Testis (tissue), 3 donors: Measurements from ENCODE around the gene FAM161B. TPM values are rescaled to one million over a fixed set of nuclear protein-coding genes. Genes with fewer than 3 reads are reported as not detected.
A peak's percentile ranks its signal among the peaks of the same experiment; 100 is the strongest.
"Not testable (repeated sequence)": the region's sequence is repeated elsewhere in the genome, so short reads cannot be mapped to it uniquely, and the experiment has no call there.

Experiments
- DNase-seq: peaks from one replicate; pipeline ENCODE4 v3.0.0-alpha.2; 2019
- H3K27ac ChIP-seq, 2 donors: fragments of 200-600 bp; sonication (generic); one replicate each; pipeline ENCODE4 v1.5.1; 2019
- H3K27me3 ChIP-seq: fragments of 200-600 bp; sonication (generic); one replicate; pipeline ENCODE4 v1.5.1; 2019
- H3K36me3 ChIP-seq: fragments of 200-600 bp; sonication (generic); one replicate; pipeline ENCODE4 v1.5.1; 2017; ENCODE audit warnings: low read depth; ENCODE audit errors: missing control alignments
- H3K4me1 ChIP-seq: fragments of 200-600 bp; sonication (generic); one replicate; pipeline ENCODE4 v1.5.1; 2019
- H3K4me3 ChIP-seq, 2 donors: fragments of 200-600 bp; sonication (generic); one replicate each; pipeline ENCODE4 v1.5.1; 2017 to 2019
- H3K9me3 ChIP-seq: fragments of 200-600 bp; sonication (generic); one replicate; pipeline ENCODE4 v1.5.1; 2017
- POLR2A ChIP-seq: fragments of 450-650 bp; IDR thresholded peaks from one replicate; pipeline ENCODE4 v1.6.1; 2017; ENCODE audit warnings: antibody characterized with exemption, mild to moderate bottlenecking, moderate library complexity
- WGBS, 2 donors: methylation state at CpG; one replicate each; pipeline ENCODE4 v1.1.5; 2018; 5-methylcytosine and 5-hydroxymethylcytosine counted together
- intact Hi-C: fragments of 100-400 bp; cut with DNase I; formaldehyde crosslinking; loops from one replicate; pipeline ENCODE4 v1.15.1; 2023; ENCODE audit warnings: low total_unique reads
- polyA plus RNA-seq: library from polyadenylated mRNA; stranded (reverse); fragments of 350-450 nt; fragmentation: Illumina TruSeq; extraction: RNeasy Lipid Tissue Mini Kit (QIAGEN cat#74804); gene quantifications from one replicate; pipeline ENCODE4 v1.2.3, GENCODE V29; 2014; ENCODE audit warnings: low read depth, low replicate concordance; ENCODE audit not compliant: insufficient read depth
- total RNA-seq, 2 donors: library from RNA; depleted of rRNA; stranded (reverse); fragments of >200 nt; gene quantifications; one replicate each; pipeline ENCODE4 v1.2.3, GENCODE V29; 2016
- TF ChIP-seq, protein P1 (sequence below), 3 experiments: fragments of 450-650 bp in 2 of 3; fragments of 200-600 bp in 1 of 3; sonication (generic) in 1 of 3; IDR thresholded peaks; one replicate each; pipeline ENCODE4 v1.5.1; 2016 to 2019; ENCODE audit warnings: antibody characterized with exemption in 3 of 3, mild to moderate bottlenecking in 2 of 3, moderate library complexity in 1 of 3

FAM161B gene
- total and polyA plus RNA-seq, 3 donors from 2014 or later: 15.0 to 26.0 (median 24.1) TPM

GRCh38 chr14:73936548-73936947 lies 13.3 kb downstream of the FAM161B start:
- Histone ChIP-seq H3K27me3 (no peaks in the 10 kb centered on the region), H3K9me3 (no peaks in the 10 kb centered on the region), H3K27ac (no peak overlapping the region), H3K36me3 (no peaks in the 10 kb centered on the region), H3K4me1 (no peaks in the 10 kb centered on the region), H3K4me3 (no peak overlapping the region)
- DNase-seq: no peak
- intact Hi-C loops: no loop called here
- 89 to 93% methylated on average over 1 of the region's 1 CpG for WGBS, 2 donors
- TF ChIP-seq POLR2A: no peak
- TF ChIP-seq, protein P1, sequence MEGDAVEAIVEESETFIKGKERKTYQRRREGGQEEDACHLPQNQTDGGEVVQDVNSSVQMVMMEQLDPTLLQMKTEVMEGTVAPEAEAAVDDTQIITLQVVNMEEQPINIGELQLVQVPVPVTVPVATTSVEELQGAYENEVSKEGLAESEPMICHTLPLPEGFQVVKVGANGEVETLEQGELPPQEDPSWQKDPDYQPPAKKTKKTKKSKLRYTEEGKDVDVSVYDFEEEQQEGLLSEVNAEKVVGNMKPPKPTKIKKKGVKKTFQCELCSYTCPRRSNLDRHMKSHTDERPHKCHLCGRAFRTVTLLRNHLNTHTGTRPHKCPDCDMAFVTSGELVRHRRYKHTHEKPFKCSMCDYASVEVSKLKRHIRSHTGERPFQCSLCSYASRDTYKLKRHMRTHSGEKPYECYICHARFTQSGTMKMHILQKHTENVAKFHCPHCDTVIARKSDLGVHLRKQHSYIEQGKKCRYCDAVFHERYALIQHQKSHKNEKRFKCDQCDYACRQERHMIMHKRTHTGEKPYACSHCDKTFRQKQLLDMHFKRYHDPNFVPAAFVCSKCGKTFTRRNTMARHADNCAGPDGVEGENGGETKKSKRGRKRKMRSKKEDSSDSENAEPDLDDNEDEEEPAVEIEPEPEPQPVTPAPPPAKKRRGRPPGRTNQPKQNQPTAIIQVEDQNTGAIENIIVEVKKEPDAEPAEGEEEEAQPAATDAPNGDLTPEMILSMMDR (IDR thresholded peaks at IDR 0.05): no peak

DNA sequence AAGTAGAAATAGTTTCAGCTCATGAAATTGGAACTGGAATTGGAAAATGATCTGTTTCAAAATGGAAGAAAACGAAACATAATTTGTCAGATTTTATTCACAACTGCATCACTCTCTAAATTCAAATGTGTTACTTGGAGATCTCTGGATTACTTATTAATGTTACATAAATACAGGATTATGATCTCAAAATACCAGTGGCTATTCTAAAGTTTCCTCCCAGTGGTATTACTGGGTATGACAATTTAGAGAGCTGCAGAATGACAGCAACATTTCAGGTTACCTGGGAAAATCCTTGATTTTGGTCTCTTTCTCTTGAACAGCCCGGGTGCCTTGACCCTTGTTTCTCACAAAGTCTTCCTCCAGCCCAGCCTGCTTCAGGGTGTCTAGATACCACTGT lies 14.2 kb downstream of the FAM161B start:
- Histone ChIP-seq H3K9me3 (no peaks in the 10 kb centered on the region), H3K27ac (no peak overlapping the region), H3K36me3 (no peaks in the 10 kb centered on the region), H3K27me3 (no peaks in the 10 kb centered on the region), H3K4me3 (no peak overlapping the region), H3K4me1 (no peaks in the 10 kb centered on the region)
- 68 to 79% methylated on average over 2 of the region's 2 CpGs for WGBS, 2 donors
- intact Hi-C loops: no loop called here
- TF ChIP-seq, protein P1 (IDR thresholded peaks at IDR 0.05): peak in 2 of 3 experiments; percentile 33 to 35
- no peak for TF ChIP-seq POLR2A
- DNase-seq: no peak

DNA sequence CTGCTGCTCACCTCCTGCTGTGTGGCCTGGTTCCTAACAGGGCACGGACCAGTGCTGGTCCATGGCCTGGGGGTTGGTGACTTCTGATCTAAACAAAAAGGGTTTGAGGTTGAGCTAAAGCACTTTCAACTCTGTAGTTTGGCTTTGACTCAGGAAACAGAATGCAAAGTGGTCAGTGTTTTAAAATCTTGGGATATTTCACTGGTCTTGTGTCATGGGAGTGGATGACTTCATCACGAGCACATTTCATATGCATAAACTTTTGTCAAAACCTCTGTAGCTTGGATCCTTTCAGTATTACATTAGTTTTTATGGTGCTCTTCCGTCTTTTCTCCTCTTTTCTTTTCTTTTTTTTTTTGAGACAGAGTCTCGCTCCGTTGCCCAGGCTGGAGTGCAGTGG lies 25.6 kb downstream of the FAM161B start:
- H3K4me3 ChIP-seq: no peak overlapping the region
- no peak for TF ChIP-seq POLR2A
- TF ChIP-seq, protein P1 (IDR thresholded peaks at IDR 0.05): no peak
- intact Hi-C loops: no loop called here
- no peak overlapping the region for H3K27ac ChIP-seq
- H3K9me3 ChIP-seq: no peaks in the 10 kb centered on the region
- 77 to 92% methylated on average over 5 of the region's 5 CpGs for WGBS, 2 donors
- H3K36me3 ChIP-seq: no peaks in the 10 kb centered on the region
- no peaks in the 10 kb centered on the region for H3K27me3 ChIP-seq
- no peaks in the 10 kb centered on the region for H3K4me1 ChIP-seq
- DNase-seq: no peak

DNA sequence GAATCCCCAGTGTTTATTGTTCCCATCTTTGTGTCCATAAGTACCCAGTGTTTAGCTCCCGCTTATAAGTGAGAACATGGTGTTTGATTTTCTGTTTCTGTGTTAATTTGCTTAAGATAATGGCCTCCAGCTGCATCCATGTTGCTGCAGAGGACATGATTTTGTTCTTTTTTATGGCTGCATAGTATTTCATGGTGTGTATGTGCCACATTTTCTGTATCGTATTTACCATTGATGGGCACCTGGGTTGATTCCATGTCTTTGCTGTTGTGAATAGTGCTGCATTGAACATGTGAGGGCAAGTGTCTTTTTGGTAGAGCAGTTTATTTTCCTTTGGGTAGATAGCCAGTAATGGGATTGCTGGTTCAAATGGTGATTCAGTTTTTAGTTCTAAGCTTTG lies 30.4 kb downstream of the FAM161B start:
- H3K9me3 ChIP-seq, H3K4me3 ChIP-seq, H3K27ac ChIP-seq, H3K36me3 ChIP-seq, DNase-seq, H3K27me3 ChIP-seq, intact Hi-C loops, H3K4me1 ChIP-seq: not testable (repeated sequence)
- WGBS, 2 donors: 95 to 97% methylated on average over 2 of the region's 2 CpGs

- no peak overlapping the region for H3K27ac ChIP-seq
Measured at GRCh38 chr14:73916324-73916723, 33.6 kb downstream of the FAM161B start.

More at GRCh38 chr14:73916324-73916723, 33.6 kb downstream of the FAM161B start:
- Histone ChIP-seq H3K36me3 (no peaks in the 10 kb centered on the region), H3K27me3 (no peaks in the 10 kb centered on the region), H3K9me3 (no peaks in the 10 kb centered on the region), H3K4me3 (no peak overlapping the region), H3K4me1 (peaks cover 10% of the 10 kb centered on the region)
- intact Hi-C loops: no loop called here
- 89 to 91% methylated on average over 6 of the region's 6 CpGs for WGBS, 2 donors
- TF ChIP-seq, protein P1 (IDR thresholded peaks at IDR 0.05): no peak
- no peak for TF ChIP-seq POLR2A
- DNase-seq: no peak
